ENCODE data around the gene VPS13D.

Gene VPS13D

DNA sequence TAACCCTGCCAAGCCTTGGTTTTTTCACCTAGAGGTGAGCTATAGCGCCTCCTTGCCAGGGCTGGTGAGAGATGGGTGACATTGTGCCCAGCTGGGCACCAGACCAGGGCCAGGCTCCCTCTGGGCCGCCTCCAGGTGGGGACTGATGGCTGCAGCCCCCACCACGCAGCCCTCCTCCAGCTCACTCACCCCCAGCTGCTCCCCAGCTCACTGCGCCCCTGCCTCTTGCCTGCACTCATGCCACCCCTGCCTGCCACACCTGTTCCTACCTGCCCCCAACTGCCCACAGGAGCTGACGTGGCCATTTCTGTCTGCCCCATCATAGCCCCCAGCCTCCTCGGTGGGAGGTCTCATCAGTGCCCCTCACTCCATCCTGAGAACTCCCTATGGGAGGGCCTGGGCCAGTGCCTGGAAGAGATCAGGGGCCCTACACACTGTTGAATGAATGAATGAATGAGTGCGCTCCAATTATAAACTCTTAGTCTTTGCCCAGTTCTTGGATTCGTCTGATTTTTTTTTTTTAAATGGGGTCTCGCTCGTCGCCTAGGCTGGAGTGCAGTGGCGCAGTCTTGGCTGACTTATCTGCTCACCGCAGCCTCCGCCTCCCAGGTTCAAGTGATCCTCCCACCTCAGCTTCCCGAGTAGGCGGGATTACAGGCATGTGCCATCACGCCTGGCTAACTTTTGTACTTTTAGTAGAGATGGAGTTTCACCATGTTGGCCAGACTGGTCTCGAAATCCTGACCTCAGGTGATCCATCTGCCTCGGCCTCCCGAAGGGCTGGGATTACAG is 26.4 kb upstream of the VPS13D start:
- no peaks in the 10 kb centered on the region for H3F3A ChIP-seq (ENCODE audit: insufficient read depth, low read length)
- no peak overlapping the region for H3K27ac ChIP-seq (ENCODE audit: low read depth, low read length, poor library complexity, severe bottlenecking)
- H3K36me3 ChIP-seq (ENCODE audit: insufficient read depth, low read length): no peaks in the 10 kb centered on the region
- no peaks in the 10 kb centered on the region for H3K27me3 ChIP-seq (ENCODE audit: insufficient read depth, low read length)
- no peak overlapping the region for H3K4me3 ChIP-seq (ENCODE audit: low read depth, low read length, poor library complexity, severe bottlenecking)
- H3K4me1 ChIP-seq (ENCODE audit: insufficient read depth, low read length, severe bottlenecking): no peaks in the 10 kb centered on the region
- H3K4me2 ChIP-seq (ENCODE audit: low read length): no peak overlapping the region
- H3K9ac ChIP-seq (ENCODE audit: low read length): no peak overlapping the region
- no peaks in the 10 kb centered on the region for H3K9me3 ChIP-seq (ENCODE audit: low read length)
- no peak for TF ChIP-seq EZH2 (IDR thresholded peaks at IDR 0.05; ENCODE audit: borderline replicate concordance, low read length)
- TF ChIP-seq, protein P1, sequence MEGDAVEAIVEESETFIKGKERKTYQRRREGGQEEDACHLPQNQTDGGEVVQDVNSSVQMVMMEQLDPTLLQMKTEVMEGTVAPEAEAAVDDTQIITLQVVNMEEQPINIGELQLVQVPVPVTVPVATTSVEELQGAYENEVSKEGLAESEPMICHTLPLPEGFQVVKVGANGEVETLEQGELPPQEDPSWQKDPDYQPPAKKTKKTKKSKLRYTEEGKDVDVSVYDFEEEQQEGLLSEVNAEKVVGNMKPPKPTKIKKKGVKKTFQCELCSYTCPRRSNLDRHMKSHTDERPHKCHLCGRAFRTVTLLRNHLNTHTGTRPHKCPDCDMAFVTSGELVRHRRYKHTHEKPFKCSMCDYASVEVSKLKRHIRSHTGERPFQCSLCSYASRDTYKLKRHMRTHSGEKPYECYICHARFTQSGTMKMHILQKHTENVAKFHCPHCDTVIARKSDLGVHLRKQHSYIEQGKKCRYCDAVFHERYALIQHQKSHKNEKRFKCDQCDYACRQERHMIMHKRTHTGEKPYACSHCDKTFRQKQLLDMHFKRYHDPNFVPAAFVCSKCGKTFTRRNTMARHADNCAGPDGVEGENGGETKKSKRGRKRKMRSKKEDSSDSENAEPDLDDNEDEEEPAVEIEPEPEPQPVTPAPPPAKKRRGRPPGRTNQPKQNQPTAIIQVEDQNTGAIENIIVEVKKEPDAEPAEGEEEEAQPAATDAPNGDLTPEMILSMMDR (IDR thresholded peaks at IDR 0.05; ENCODE audit: low read length): no peak; the same call in 1 of the 2 replicates
- no peaks in the 10 kb centered on the region for H3K9me2 ChIP-seq (ENCODE audit: low read depth, low read length)
- no peak overlapping the region for H2AFZ ChIP-seq (ENCODE audit: low read length)
- no peaks in the 10 kb centered on the region for H4K20me1 ChIP-seq (ENCODE audit: insufficient read depth, low read length)
- H3K79me2 ChIP-seq (ENCODE audit: insufficient read depth, low read length): no peaks in the 10 kb centered on the region

DNA sequence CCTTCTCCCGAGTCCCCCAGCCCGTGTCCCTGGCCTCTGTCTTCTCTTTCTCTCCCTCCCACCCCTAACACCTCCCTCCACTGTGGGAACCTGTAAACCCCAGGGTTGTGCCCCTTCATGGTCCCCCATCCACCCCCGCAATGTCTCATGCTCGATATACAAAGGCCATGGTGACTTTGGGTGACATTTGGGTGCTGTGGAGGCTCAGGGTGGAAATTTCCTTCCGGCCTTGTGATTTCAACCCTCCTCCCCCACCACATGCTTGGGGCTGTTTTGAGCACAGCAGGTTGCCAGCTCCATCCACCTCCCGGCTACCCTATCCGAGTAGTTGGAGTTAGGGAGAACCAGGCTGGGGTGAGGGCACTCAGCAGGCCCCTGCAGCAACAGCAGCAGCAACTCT is 25.7 kb upstream of the VPS13D start:
- no peak overlapping the region for H3K4me2 ChIP-seq (ENCODE audit: low read length)
- no peaks in the 10 kb centered on the region for H3K9me3 ChIP-seq (ENCODE audit: low read length)

DNA sequence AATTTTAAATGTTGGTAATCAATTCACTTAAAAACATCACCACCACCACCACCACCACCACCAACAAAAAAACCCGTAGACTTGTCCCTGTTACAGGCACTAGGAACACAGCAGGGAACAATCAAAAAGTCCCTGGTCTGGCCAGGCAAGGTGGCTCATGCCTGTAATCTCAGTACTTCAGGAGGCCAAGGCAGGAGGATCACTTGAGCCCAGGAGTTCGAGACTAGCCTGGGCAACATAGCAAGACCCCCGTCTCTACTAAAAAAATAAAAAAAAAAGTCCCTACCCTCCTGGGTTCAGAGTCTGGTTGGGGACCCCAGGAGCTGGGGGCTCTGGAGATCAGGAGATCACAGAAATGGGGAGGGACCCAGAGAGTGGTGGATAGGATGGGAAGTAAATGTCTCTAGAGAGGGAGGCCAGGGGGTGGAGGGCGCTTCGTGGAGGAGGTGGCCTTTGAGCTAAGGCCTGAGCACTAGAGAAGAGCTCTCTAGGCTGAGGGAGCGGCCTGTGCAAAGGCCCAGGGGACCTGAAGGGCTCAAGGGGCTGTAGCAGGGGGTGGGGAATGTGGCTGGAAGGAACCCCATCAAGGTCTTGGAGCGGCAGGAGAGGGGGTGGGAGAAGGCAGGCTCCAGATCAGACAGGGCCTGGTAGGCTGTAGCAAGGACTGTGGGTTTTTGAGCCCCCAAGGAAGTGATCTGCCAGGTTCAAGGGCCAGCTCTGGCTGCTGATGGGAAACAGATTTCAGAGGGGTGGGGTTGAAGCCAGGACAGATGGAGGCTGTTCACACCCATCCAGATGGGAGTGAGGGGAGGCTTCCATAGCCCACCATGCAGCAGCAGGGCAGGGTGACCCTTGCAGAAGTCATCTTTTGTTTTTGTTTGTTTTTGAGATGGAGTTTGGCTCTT is 24.8 kb upstream of the VPS13D start:
- Histone ChIP-seq H3K27me3 (ENCODE audit: insufficient read depth, low read length) (no peaks in the 10 kb centered on the region), H3F3A (ENCODE audit: insufficient read depth, low read length) (no peaks in the 10 kb centered on the region), H2AFZ (ENCODE audit: low read length) (no peak overlapping the region), H3K9ac (ENCODE audit: low read length) (no peak overlapping the region), H3K4me3 (ENCODE audit: low read depth, low read length, poor library complexity, severe bottlenecking) (no peak overlapping the region), H3K27ac (ENCODE audit: low read depth, low read length, poor library complexity, severe bottlenecking) (no peak overlapping the region), H3K9me3 (ENCODE audit: low read length) (no peaks in the 10 kb centered on the region), H3K4me1 (ENCODE audit: insufficient read depth, low read length, severe bottlenecking) (no peaks in the 10 kb centered on the region), H3K9me2 (ENCODE audit: low read depth, low read length) (no peaks in the 10 kb centered on the region), H3K36me3 (ENCODE audit: insufficient read depth, low read length) (no peaks in the 10 kb centered on the region), H4K20me1 (ENCODE audit: insufficient read depth, low read length) (no peaks in the 10 kb centered on the region), H3K4me2 (ENCODE audit: low read length) (no peak overlapping the region), H3K79me2 (ENCODE audit: insufficient read depth, low read length) (no peaks in the 10 kb centered on the region)
- TF ChIP-seq EZH2 (IDR thresholded peaks at IDR 0.05; ENCODE audit: borderline replicate concordance, low read length): no peak
- TF ChIP-seq, protein P1 (IDR thresholded peaks at IDR 0.05; ENCODE audit: low read length): no peak

More for the DNA sequence above, 25.7 kb upstream of the VPS13D start:
- Histone ChIP-seq H3K9me2 (ENCODE audit: low read depth, low read length) (no peaks in the 10 kb centered on the region), H3K9ac (ENCODE audit: low read length) (no peak overlapping the region), H3K36me3 (ENCODE audit: insufficient read depth, low read length) (no peaks in the 10 kb centered on the region), H4K20me1 (ENCODE audit: insufficient read depth, low read length) (no peaks in the 10 kb centered on the region), H3K4me3 (ENCODE audit: low read depth, low read length, poor library complexity, severe bottlenecking) (no peak overlapping the region), H3K4me1 (ENCODE audit: insufficient read depth, low read length, severe bottlenecking) (no peaks in the 10 kb centered on the region), H2AFZ (ENCODE audit: low read length) (no peak overlapping the region), H3K27me3 (ENCODE audit: insufficient read depth, low read length) (no peaks in the 10 kb centered on the region), H3K27ac (ENCODE audit: low read depth, low read length, poor library complexity, severe bottlenecking) (no peak overlapping the region), H3F3A (ENCODE audit: insufficient read depth, low read length) (no peaks in the 10 kb centered on the region), H3K79me2 (ENCODE audit: insufficient read depth, low read length) (no peaks in the 10 kb centered on the region)
- TF ChIP-seq, protein P1 (IDR thresholded peaks at IDR 0.05; ENCODE audit: low read length): no peak
- no peak for TF ChIP-seq EZH2 (IDR thresholded peaks at IDR 0.05; ENCODE audit: borderline replicate concordance, low read length)
